Neuron (in vitro differentiated cells): ENCODE results near the gene GHRL.
"Not testable (repeated sequence)": the region's sequence is repeated elsewhere in the genome, so short reads cannot be mapped to it uniquely, and the experiment has no call there.

Source experiments
- H2AFZ ChIP-seq: one replicate; pipeline ENCODE4 v1.6.1; 2013; ENCODE audit warnings: low read depth, mild to moderate bottlenecking, inconsistent platforms, low read length, moderate library complexity
- H3K27me3 ChIP-seq: one replicate; pipeline ENCODE4 v1.6.1; 2013; ENCODE audit warnings: low read length; ENCODE audit not compliant: insufficient read depth
- H3K36me3 ChIP-seq: one replicate; pipeline ENCODE4 v1.6.1; 2013; ENCODE audit warnings: low read length; ENCODE audit not compliant: insufficient read depth
- H3K4me1 ChIP-seq: one replicate; pipeline ENCODE4 v1.6.1; 2013; ENCODE audit warnings: low read length; ENCODE audit not compliant: insufficient read depth
- H3K4me3 ChIP-seq: 2 replicates; pipeline ENCODE4 v1.5.1; 2013; ENCODE audit warnings: mild to moderate bottlenecking, low read length, moderate library complexity
- H3K9me3 ChIP-seq: one replicate; pipeline ENCODE4 v1.6.1; 2013; ENCODE audit warnings: low read length

Gene GHRL

GRCh38 chr3:10303785-10304184 lies 11.0 kb upstream of the GHRL start:
- Histone ChIP-seq H3K9me3 (no peaks in the 10 kb centered on the region), H3K4me3 (no peak overlapping the region), H2AFZ (no peak overlapping the region), H3K27me3 (no peaks in the 10 kb centered on the region), H3K36me3 (peaks cover 83% of the 10 kb centered on the region), H3K4me1 (no peaks in the 10 kb centered on the region)

- Histone ChIP-seq H3K9me3 (no peaks in the 10 kb centered on the region), H3K4me3 (no peak overlapping the region), H3K36me3 (peaks cover 80% of the 10 kb centered on the region), H2AFZ (no peak overlapping the region), H3K4me1 (no peaks in the 10 kb centered on the region), H3K27me3 (no peaks in the 10 kb centered on the region)
Observed at GRCh38 chr3:10303105-10303504, 10.4 kb upstream of the GHRL start.

- Histone ChIP-seq H3K4me3 (no peak overlapping the region), H2AFZ (no peak overlapping the region)
Observed at GRCh38 chr3:10300087-10300486, 7.3 kb upstream of the GHRL start.

GRCh38 chr3:10299679-10300078 lies 6.9 kb upstream of the GHRL start:
- Histone ChIP-seq H3K27me3 (no peaks in the 10 kb centered on the region), H2AFZ (no peak overlapping the region), H3K9me3 (no peaks in the 10 kb centered on the region), H3K4me1 (no peaks in the 10 kb centered on the region), H3K4me3 (no peak overlapping the region), H3K36me3 (peaks cover 59% of the 10 kb centered on the region)

More at GRCh38 chr3:10300087-10300486, 7.3 kb upstream of the GHRL start:
- Histone ChIP-seq H3K4me1 (no peaks in the 10 kb centered on the region), H3K27me3 (no peaks in the 10 kb centered on the region), H3K36me3 (peaks cover 63% of the 10 kb centered on the region), H3K9me3 (no peaks in the 10 kb centered on the region)

GRCh38 chr3:10299175-10299574 lies 6.4 kb upstream of the GHRL start:
- H3K36me3 ChIP-seq: peaks cover 54% of the 10 kb centered on the region

GRCh38 chr3:10298064-10298463 lies 5.3 kb upstream of the GHRL start:
- H3K36me3 ChIP-seq: peaks cover 49% of the 10 kb centered on the region
- not testable (repeated sequence) for H3K4me1 ChIP-seq, H2AFZ ChIP-seq, H3K27me3 ChIP-seq, H3K9me3 ChIP-seq, H3K4me3 ChIP-seq

More at GRCh38 chr3:10299175-10299574, 6.4 kb upstream of the GHRL start:
- no peaks in the 10 kb centered on the region for H3K9me3 ChIP-seq
- no peak overlapping the region for H3K4me3 ChIP-seq
- no peak overlapping the region for H2AFZ ChIP-seq
- H3K27me3 ChIP-seq: no peaks in the 10 kb centered on the region
- no peaks in the 10 kb centered on the region for H3K4me1 ChIP-seq

- Histone ChIP-seq H3K9me3 (no peaks in the 10 kb centered on the region), H3K4me3 (no peak overlapping the region), H3K4me1 (no peaks in the 10 kb centered on the region), H3K27me3 (no peaks in the 10 kb centered on the region), H2AFZ (no peak overlapping the region), H3K36me3 (peaks cover 22% of the 10 kb centered on the region)
Observed at GRCh38 chr3:10294030-10294586, 1.4 kb upstream of the GHRL start.

GRCh38 chr3:10291641-10292040 lies 1.1 kb downstream of the GHRL start:
- H3K4me3 ChIP-seq: no peak overlapping the region
- H3K27me3 ChIP-seq: no peaks in the 10 kb centered on the region
- H2AFZ ChIP-seq: no peak overlapping the region
- H3K4me1 ChIP-seq: peaks cover 3% of the 10 kb centered on the region
- no peaks in the 10 kb centered on the region for H3K9me3 ChIP-seq
- peaks cover 20% of the 10 kb centered on the region for H3K36me3 ChIP-seq

GRCh38 chr3:10290481-10291176 lies 2.1 kb downstream of the GHRL start:
- Histone ChIP-seq H2AFZ (no peak overlapping the region), H3K9me3 (no peaks in the 10 kb centered on the region), H3K4me3 (no peak overlapping the region), H3K4me1 (peaks cover 6% of the 10 kb centered on the region), H3K36me3 (peaks cover 20% of the 10 kb centered on the region), H3K27me3 (no peaks in the 10 kb centered on the region)

GRCh38 chr3:10289787-10290355 lies 2.9 kb downstream of the GHRL start:
- H3K36me3 ChIP-seq: peaks cover 18% of the 10 kb centered on the region
- H3K4me1 ChIP-seq: peaks cover 6% of the 10 kb centered on the region
- H2AFZ ChIP-seq: no peak overlapping the region
- H3K9me3 ChIP-seq: no peaks in the 10 kb centered on the region
- H3K4me3 ChIP-seq: no peak overlapping the region
- no peaks in the 10 kb centered on the region for H3K27me3 ChIP-seq

GRCh38 chr3:10289077-10289476 lies 3.7 kb downstream of the GHRL start:
- H3K27me3 ChIP-seq: no peaks in the 10 kb centered on the region
- H2AFZ ChIP-seq: no peak overlapping the region
- H3K4me1 ChIP-seq: peaks cover 6% of the 10 kb centered on the region
- H3K9me3 ChIP-seq: no peaks in the 10 kb centered on the region
- peaks cover 18% of the 10 kb centered on the region for H3K36me3 ChIP-seq
- no peak overlapping the region for H3K4me3 ChIP-seq

GRCh38 chr3:10288575-10288960 lies 4.2 kb downstream of the GHRL start:
- Histone ChIP-seq H2AFZ (no peak overlapping the region), H3K4me3 (no peak overlapping the region), H3K27me3 (no peaks in the 10 kb centered on the region), H3K9me3 (no peaks in the 10 kb centered on the region), H3K4me1 (peaks cover 6% of the 10 kb centered on the region), H3K36me3 (peaks cover 16% of the 10 kb centered on the region)

GRCh38 chr3:10287936-10288574 lies 4.7 kb downstream of the GHRL start:
- H3K36me3 ChIP-seq: peaks cover 18% of the 10 kb centered on the region
- H3K27me3 ChIP-seq: no peaks in the 10 kb centered on the region
- H3K4me1 ChIP-seq: peaks cover 6% of the 10 kb centered on the region
- H3K4me3 ChIP-seq: no peak overlapping the region
- H3K9me3 ChIP-seq: no peaks in the 10 kb centered on the region
- H2AFZ ChIP-seq: no peak overlapping the region
